K562 (cell line): Measurements from ENCODE around the gene SLC25A10. TPM values are rescaled to one million over a fixed set of nuclear protein-coding genes. Genes with fewer than 3 reads are reported as not detected.

Experiments
- BHLHE40 ChIP-seq: IDR thresholded peaks from 2 replicates; pipeline ENCODE4 v1.6.1; 2011; ENCODE audit warnings: low read length, improper control_type of control experiment
- BMI1 ChIP-seq: fragments of 150-350 bp; IDR thresholded peaks from 2 replicates; pipeline ENCODE4 v1.6.1; 2014; ENCODE audit warnings: low read length
- HNRNPL ChIP-seq: fragments of 200-400 bp; formaldehyde crosslinking; IDR thresholded peaks from 2 replicates; pipeline ENCODE4 v1.6.1; 2017; ENCODE audit warnings: low read depth, mild to moderate bottlenecking, low read length
- MAFF ChIP-seq: IDR thresholded peaks from 2 replicates; pipeline ENCODE4 v1.6.1; 2012; ENCODE audit warnings: low read length, improper control_type of control experiment
- NELFE ChIP-seq: IDR thresholded peaks from 2 replicates; pipeline ENCODE4 v1.6.1; 2011; ENCODE audit warnings: mild to moderate bottlenecking; ENCODE audit not compliant: insufficient read depth, insufficient read length
- NR2F6 ChIP-seq: fragments of 450-650 bp; formaldehyde crosslinking; IDR thresholded peaks from 2 replicates; pipeline ENCODE4 v1.4.0; 2020; ENCODE audit warnings: mild to moderate bottlenecking
- PHF20 ChIP-seq: fragments of 450-650 bp; IDR thresholded peaks from 2 replicates; pipeline ENCODE4 v1.6.1; 2018; ENCODE audit not compliant: partially characterized antibody
- RFX5 ChIP-seq: IDR thresholded peaks from 2 replicates; pipeline ENCODE4 v1.6.1; 2011; ENCODE audit warnings: low read depth, mild to moderate bottlenecking, improper control_type of control experiment, low read length
- SAFB2 ChIP-seq: fragments of 200-400 bp; formaldehyde crosslinking; IDR thresholded peaks from 2 replicates; pipeline ENCODE4 v1.6.1; 2018; ENCODE audit warnings: borderline replicate concordance, low read length, low read depth, moderate library complexity; ENCODE audit not compliant: severe bottlenecking
- SMC3 ChIP-seq: conservative IDR thresholded peaks from 2 replicates; pipeline ENCODE4 v1.6.1; 2011; ENCODE audit warnings: low read depth, low read length, improper control_type of control experiment; ENCODE audit not compliant: insufficient read depth
- SP1 ChIP-seq: sonication (generic); formaldehyde crosslinking; IDR thresholded peaks from 2 replicates; pipeline ENCODE4 v1.8.1; 2022; ENCODE audit warnings: mild to moderate bottlenecking, missing genetic modification reagents
- SUPT5H ChIP-seq: fragments of 450-650 bp; IDR thresholded peaks from 2 replicates; pipeline ENCODE4 v1.6.1; 2016
- TCF3 ChIP-seq: sonication (generic); formaldehyde crosslinking; IDR thresholded peaks from 2 replicates; pipeline ENCODE4 v1.4.0; 2020; ENCODE audit warnings: mild to moderate bottlenecking, missing genetic modification reagents
- ZNF23 ChIP-seq: fragments of 250-450 bp; sonication (Bioruptor Pico); IDR thresholded peaks from 2 replicates; pipeline ENCODE4 v1.4.0; 2020; ENCODE audit warnings: mild to moderate bottlenecking
- polyA plus RNA-seq, 8 experiments: library from polyadenylated mRNA; depleted of rRNA in 4 of 8; stranded (reverse) in 5 of 8; unstranded in 3 of 8; fragments of >200 nt; fragmentation: Nextera tagmentation in 2 of 8; fragmentation: Illumina TruSeq in 1 of 8; extraction: Ambion mirVana in 2 of 8; extraction: Trizol in 1 of 8; gene quantifications; 2 replicates each; pipeline versions ENCODE4 v1.2.1 to v1.2.3, GENCODE V29; 2011 to 2014; ENCODE audit warnings: inconsistent platforms in 1 of 8, missing spikeins in 1 of 8
- total RNA-seq, 7 experiments: library from RNA; depleted of rRNA in 6 of 7; stranded (reverse); fragments of >200 nt in 6 of 7; fragmentation: Illumina TruSeq in 2 of 7; extraction: Trizol in 2 of 7; gene quantifications; 2 replicates each; pipeline versions ENCODE4 v1.2.1 to v1.2.3, GENCODE V29; 2011 to 2021; ENCODE audit warnings: low replicate concordance in 1 of 7
- TF ChIP-seq, protein P1 (sequence below), 2 experiments: fragments of 450-650 bp in 1 of 2; sonication (generic) in 1 of 2; formaldehyde crosslinking in 1 of 2; IDR thresholded peaks; 2 replicates each; pipeline versions ENCODE4 v1.7.1 to v1.9.0; 2016 to 2022; ENCODE audit warnings: inconsistent platforms in 1 of 2, mild to moderate bottlenecking in 1 of 2, missing genetic modification reagents in 1 of 2
- TF ChIP-seq, protein P2 (sequence below): fragments of 250-450 bp; sonication (Bioruptor Pico); IDR thresholded peaks from 2 replicates; pipeline ENCODE4 v1.4.0; 2020; ENCODE audit warnings: mild to moderate bottlenecking, moderate library complexity

The SLC25A10 gene
- total and polyA plus RNA-seq, 9 of the 15 experiments (the other 6 are each of a cell fraction or from before 2014, with no cell fraction given), result 0.10 to 85.6 (median 34.3) TPM

DNA sequence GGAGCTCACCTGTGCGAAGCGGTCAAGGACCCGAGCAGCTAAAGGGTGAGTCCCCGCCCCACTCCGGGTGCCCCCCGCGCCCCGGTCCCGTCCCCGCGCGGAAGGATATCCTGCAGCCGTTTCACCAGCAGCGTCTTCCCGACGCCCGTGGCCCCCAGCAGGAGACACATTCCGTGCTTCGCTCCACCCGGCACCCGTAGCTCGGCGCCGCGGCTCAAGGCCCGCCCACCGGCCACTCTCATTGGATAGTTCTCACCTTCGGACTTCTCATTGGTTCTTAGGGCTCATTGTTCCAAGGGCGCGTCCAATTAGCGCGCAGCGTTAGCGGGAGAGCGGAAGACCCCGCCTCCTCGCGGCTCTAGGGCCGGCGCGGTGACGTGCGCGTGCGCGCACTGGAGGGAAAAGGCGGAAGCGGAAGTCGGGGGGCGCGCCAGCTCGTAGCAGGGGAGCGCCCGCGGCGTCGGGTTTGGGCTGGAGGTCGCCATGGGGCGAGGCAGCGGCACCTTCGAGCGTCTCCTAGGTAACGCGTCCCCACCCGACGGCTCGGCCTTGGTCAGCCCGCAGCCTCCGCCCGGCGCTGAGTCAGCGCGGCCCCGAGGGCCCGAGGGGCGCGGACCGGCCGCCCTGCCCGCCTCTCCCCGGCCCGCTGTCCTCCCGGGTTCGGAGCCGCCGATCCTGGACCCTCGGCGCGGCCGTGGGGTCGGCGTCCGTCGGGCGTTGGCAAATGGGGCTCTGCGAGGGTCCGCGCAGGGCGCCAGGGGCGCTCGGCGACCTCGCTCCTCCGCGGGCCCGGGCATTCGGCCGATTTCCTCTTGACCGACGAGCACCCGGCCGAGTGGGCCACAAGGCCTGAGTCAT, 28.3 kb upstream of the SLC25A10 start, which contains the start of the genes ARL16 and HGS (continued):
- TF ChIP-seq, protein P1, sequence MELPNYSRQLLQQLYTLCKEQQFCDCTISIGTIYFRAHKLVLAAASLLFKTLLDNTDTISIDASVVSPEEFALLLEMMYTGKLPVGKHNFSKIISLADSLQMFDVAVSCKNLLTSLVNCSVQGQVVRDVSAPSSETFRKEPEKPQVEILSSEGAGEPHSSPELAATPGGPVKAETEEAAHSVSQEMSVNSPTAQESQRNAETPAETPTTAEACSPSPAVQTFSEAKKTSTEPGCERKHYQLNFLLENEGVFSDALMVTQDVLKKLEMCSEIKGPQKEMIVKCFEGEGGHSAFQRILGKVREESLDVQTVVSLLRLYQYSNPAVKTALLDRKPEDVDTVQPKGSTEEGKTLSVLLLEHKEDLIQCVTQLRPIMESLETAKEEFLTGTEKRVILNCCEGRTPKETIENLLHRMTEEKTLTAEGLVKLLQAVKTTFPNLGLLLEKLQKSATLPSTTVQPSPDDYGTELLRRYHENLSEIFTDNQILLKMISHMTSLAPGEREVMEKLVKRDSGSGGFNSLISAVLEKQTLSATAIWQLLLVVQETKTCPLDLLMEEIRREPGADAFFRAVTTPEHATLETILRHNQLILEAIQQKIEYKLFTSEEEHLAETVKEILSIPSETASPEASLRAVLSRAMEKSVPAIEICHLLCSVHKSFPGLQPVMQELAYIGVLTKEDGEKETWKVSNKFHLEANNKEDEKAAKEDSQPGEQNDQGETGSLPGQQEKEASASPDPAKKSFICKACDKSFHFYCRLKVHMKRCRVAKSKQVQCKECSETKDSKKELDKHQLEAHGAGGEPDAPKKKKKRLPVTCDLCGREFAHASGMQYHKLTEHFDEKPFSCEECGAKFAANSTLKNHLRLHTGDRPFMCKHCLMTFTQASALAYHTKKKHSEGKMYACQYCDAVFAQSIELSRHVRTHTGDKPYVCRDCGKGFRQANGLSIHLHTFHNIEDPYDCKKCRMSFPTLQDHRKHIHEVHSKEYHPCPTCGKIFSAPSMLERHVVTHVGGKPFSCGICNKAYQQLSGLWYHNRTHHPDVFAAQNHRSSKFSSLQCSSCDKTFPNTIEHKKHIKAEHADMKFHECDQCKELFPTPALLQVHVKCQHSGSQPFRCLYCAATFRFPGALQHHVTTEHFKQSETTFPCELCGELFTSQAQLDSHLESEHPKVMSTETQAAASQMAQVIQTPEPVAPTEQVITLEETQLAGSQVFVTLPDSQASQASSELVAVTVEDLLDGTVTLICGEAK (IDR thresholded peaks at IDR 0.05), result peak; percentile 94
- TF ChIP-seq, protein P1 (CRISPR knock-in tag; IDR thresholded peaks at IDR 0.05), result no peak
- no peak for TF ChIP-seq NR2F6 (CRISPR knock-in tag)
- no peak for TF ChIP-seq RFX5
- TF ChIP-seq, protein P2, sequence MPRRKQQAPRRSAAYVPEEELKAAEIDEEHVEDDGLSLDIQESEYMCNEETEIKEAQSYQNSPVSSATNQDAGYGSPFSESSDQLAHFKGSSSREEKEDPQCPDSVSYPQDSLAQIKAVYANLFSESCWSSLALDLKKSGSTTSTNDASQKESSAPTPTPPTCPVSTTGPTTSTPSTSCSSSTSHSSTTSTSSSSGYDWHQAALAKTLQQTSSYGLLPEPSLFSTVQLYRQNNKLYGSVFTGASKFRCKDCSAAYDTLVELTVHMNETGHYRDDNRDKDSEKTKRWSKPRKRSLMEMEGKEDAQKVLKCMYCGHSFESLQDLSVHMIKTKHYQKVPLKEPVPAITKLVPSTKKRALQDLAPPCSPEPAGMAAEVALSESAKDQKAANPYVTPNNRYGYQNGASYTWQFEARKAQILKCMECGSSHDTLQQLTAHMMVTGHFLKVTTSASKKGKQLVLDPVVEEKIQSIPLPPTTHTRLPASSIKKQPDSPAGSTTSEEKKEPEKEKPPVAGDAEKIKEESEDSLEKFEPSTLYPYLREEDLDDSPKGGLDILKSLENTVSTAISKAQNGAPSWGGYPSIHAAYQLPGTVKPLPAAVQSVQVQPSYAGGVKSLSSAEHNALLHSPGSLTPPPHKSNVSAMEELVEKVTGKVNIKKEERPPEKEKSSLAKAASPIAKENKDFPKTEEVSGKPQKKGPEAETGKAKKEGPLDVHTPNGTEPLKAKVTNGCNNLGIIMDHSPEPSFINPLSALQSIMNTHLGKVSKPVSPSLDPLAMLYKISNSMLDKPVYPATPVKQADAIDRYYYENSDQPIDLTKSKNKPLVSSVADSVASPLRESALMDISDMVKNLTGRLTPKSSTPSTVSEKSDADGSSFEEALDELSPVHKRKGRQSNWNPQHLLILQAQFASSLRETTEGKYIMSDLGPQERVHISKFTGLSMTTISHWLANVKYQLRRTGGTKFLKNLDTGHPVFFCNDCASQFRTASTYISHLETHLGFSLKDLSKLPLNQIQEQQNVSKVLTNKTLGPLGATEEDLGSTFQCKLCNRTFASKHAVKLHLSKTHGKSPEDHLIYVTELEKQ, result no peak
- TF ChIP-seq BHLHE40, result no peak
- TF ChIP-seq SUPT5H, result peak; percentile 69
- no peak for TF ChIP-seq SAFB2
- TF ChIP-seq PHF20, result peak; percentile 69
- no peak for TF ChIP-seq ZNF23 (CRISPR knock-in tag)
- TF ChIP-seq HNRNPL, result no peak
- TF ChIP-seq TCF3 (CRISPR knock-in tag), result no peak
- TF ChIP-seq MAFF, result no peak
- no peak for TF ChIP-seq SMC3
- TF ChIP-seq SP1 (CRISPR knock-in tag), result peak; percentile 91
- no peak for TF ChIP-seq NELFE
- no peak for TF ChIP-seq BMI1
